ENCODE results near the gene MS4A4A.

MS4A4A gene

DNA sequence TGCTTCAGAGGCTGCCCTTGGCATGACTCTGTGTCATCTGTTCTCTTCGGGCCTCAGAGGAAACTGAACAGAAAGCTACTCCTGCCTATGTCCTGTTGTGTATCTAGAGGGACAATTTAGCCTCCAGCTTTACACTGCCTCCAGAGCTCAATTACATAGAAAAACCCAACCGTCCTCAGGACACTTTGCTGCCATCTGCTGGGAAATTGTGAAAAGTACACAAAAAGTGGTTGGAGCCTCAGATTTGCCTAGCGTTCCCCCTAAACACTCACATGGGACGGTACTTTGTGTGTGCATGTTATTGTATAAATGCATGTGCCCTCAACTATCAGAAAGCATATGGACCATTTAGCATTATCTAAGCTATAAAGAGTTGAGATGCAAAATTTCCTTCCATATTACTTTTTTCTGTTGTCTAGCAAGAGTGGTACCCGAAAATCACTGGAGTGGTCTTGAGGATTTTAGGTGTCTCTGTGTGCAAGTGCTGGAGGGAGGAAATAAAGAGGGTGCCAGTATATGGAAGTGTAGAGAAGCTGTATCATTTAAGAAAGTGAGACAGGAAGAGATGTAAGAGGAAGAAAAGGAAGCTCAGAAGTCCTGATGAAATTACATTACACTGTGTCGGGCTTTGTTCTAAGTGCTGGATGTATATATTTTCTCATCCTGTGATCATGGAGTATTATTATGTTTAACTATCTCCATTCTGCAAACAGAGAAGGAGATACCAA, 28.8 kb upstream of the MS4A4A start:
- H3K27me3 ChIP-seq (replicated peaks), result no peaks in the 10 kb centered on the region
- H3K27ac ChIP-seq, result no peak overlapping the region
- no peaks in the 10 kb centered on the region for H3K36me3 ChIP-seq (replicated peaks)
- TF ChIP-seq, protein P1, sequence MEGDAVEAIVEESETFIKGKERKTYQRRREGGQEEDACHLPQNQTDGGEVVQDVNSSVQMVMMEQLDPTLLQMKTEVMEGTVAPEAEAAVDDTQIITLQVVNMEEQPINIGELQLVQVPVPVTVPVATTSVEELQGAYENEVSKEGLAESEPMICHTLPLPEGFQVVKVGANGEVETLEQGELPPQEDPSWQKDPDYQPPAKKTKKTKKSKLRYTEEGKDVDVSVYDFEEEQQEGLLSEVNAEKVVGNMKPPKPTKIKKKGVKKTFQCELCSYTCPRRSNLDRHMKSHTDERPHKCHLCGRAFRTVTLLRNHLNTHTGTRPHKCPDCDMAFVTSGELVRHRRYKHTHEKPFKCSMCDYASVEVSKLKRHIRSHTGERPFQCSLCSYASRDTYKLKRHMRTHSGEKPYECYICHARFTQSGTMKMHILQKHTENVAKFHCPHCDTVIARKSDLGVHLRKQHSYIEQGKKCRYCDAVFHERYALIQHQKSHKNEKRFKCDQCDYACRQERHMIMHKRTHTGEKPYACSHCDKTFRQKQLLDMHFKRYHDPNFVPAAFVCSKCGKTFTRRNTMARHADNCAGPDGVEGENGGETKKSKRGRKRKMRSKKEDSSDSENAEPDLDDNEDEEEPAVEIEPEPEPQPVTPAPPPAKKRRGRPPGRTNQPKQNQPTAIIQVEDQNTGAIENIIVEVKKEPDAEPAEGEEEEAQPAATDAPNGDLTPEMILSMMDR (IDR thresholded peaks at IDR 0.05; ENCODE audit: low read depth, low read length, missing control alignments), result peak; percentile 15
- DNase-seq, result peak; percentile 2
- in situ Hi-C loops (cut with HindIII; ENCODE audit: low pct_ligation_motif_present, low sequenced_read_pairs), result no loop called here
- H3K4me3 ChIP-seq (ENCODE audit: low read depth, low read length), result no peak overlapping the region

DNA sequence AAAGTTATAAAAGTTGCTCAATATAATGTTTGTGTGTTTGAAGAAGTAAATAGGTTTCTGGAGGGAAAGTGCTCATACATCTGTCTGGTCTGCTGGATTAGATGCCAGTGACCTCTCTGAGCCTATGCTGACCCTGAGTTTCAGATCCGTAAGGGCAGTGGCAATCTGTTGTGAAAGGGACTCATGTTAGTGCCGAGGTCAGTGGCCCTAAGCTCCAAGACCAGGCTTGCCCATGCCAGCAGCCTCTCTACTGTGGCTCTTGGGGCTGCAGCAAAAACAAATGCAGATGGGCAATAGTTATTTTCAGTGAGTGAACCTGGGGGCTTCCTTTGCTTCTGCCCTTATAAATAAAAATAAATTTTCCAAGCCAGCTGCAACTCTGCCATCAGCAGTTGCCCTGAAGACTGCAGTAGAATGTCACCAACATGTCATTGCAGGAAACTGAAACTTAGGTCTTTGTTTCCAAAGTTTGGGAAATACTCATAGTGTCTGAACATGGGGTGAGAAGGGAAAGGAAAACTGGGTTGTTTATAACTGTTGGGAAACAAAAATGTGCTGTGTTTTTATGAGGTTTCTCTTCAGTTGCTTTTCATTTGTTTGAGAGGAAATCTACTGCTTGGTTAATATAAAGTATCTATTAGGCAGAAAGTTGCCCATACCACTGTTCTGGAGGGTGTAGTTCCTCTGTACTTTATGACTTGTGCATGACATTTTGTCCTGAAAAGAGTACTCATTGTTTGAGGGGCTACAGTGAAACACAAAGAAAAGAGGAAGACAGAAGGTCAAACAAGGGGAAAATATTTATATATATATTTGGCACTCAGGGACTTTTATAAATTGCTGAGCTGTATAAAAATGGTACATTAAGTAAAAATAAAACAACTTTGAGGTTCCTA, 28.0 kb upstream of the MS4A4A start:
- TF ChIP-seq, protein P1 (IDR thresholded peaks at IDR 0.05; ENCODE audit: low read depth, low read length, missing control alignments), result no peak
- DNase-seq, result no peak
- Histone ChIP-seq H3K27me3 (replicated peaks) (no peaks in the 10 kb centered on the region), H3K4me3 (ENCODE audit: low read depth, low read length) (no peak overlapping the region), H3K27ac (no peak overlapping the region), H3K36me3 (replicated peaks) (no peaks in the 10 kb centered on the region)
- in situ Hi-C loops (cut with HindIII; ENCODE audit: low pct_ligation_motif_present, low sequenced_read_pairs), result no loop called here

DNA sequence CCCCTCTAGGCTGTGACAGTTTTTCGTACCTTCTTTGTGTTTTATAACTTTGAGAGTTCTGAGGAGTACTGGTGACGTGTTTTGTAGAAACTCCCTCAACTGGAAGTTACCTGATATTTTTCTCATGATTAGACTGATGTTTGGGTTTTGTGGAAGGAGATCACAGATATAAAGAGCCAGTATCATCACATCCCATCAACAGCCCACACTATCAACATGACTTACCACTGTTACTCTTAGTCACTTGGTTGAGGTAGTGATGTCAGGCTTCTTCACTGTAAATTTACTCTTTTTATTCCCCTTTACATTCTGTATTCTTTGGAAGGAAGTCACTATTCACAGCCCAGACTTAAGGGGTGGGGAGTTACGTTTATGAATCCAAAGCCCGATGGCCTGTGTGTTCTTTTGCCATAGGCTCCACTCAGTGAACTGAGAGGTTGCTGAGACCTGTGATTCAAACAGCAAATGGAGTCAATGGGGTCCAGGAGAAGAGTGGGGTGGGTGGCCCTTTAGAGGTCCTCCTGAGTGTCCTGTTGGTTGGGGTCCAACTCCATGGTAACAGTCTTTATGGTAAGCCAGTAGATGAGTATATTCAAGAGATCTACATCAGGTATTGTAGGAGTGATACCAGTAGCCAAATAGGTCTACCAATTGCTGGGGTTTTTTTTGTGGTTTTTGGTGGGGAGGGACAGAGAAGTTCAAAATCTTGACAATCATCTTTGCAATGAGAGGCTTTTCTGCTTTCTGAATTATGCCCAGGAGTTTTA, 22.3 kb upstream of the MS4A4A start:
- no peaks in the 10 kb centered on the region for H3K36me3 ChIP-seq (replicated peaks)
- DNase-seq, result no peak
- H3K27me3 ChIP-seq (replicated peaks), result no peaks in the 10 kb centered on the region
- H3K27ac ChIP-seq, result no peak overlapping the region
- H3K4me3 ChIP-seq (ENCODE audit: low read depth, low read length), result no peak overlapping the region
- TF ChIP-seq, protein P1 (IDR thresholded peaks at IDR 0.05; ENCODE audit: low read depth, low read length, missing control alignments), result no peak
- in situ Hi-C loops (cut with HindIII; ENCODE audit: low pct_ligation_motif_present, low sequenced_read_pairs), result no loop called here

DNA sequence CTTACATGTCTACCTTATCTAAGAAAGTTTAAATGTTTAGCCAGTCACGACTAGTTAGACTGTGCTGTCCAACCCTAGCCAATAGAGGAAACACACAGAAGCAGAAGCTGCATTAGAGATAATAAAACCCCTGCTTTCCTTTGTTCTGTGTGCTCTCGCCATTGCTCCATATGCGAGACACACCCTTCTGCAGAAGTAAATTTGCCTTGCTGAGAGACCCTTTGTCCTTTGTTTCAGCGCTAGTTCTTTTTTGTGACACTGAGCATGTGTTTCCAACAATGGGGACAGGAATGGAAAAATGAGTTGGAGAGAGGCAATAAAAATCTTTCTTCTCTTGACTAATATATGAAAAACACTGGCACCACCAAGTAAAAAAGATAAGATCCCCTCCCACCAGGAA, 19.5 kb upstream of the MS4A4A start:
- no peaks in the 10 kb centered on the region for H3K27me3 ChIP-seq (replicated peaks)
- TF ChIP-seq, protein P1 (IDR thresholded peaks at IDR 0.05; ENCODE audit: low read depth, low read length, missing control alignments), result no peak
- H3K4me3 ChIP-seq (ENCODE audit: low read depth, low read length), result no peak overlapping the region
- no peak overlapping the region for H3K27ac ChIP-seq
- no peaks in the 10 kb centered on the region for H3K36me3 ChIP-seq (replicated peaks)
- in situ Hi-C loops (cut with HindIII; ENCODE audit: low pct_ligation_motif_present, low sequenced_read_pairs), result no loop called here
- DNase-seq, result no peak

DNA sequence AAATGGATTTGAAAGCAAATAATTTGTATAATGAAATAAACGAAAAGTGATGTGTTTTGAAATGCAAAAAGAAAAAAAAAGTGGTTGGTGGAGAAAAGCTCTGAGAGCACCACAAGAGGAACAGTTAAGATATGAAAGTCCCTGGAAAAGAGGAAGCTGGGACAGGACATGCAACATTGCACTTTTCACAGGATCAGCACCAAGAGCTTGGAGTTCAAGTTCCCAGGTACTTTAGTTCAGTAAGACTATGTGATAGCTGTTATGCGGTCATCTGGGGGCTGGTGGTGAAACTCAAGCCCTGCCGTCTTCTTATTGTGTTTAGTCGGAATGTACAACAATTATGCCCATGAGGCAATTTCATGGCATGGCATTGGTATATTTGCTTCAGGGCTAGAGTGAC, 17.1 kb upstream of the MS4A4A start:
- no peaks in the 10 kb centered on the region for H3K27me3 ChIP-seq (replicated peaks)
- H3K27ac ChIP-seq, result no peak overlapping the region
- in situ Hi-C loops (cut with HindIII; ENCODE audit: low pct_ligation_motif_present, low sequenced_read_pairs), result no loop called here
- no peak for DNase-seq
- TF ChIP-seq, protein P1 (IDR thresholded peaks at IDR 0.05; ENCODE audit: low read depth, low read length, missing control alignments), result no peak
- H3K4me3 ChIP-seq (ENCODE audit: low read depth, low read length), result no peak overlapping the region
- no peaks in the 10 kb centered on the region for H3K36me3 ChIP-seq (replicated peaks)
